GM21381 (cell line): ENCODE measurements around the gene WAS.
"Not testable (repeated sequence)": the region's sequence is repeated elsewhere in the genome, so short reads cannot be mapped to it uniquely, and the experiment has no call there.

ENCODE experiments used
- ATAC-seq: cut with Tn5 transposase; IDR thresholded peaks from one replicate; pipeline ENCODE4 v1.9.1; 2021; ENCODE audit warnings: mild to moderate bottlenecking, moderate library complexity; ENCODE audit not compliant: unreplicated experiment

WAS gene

DNA sequence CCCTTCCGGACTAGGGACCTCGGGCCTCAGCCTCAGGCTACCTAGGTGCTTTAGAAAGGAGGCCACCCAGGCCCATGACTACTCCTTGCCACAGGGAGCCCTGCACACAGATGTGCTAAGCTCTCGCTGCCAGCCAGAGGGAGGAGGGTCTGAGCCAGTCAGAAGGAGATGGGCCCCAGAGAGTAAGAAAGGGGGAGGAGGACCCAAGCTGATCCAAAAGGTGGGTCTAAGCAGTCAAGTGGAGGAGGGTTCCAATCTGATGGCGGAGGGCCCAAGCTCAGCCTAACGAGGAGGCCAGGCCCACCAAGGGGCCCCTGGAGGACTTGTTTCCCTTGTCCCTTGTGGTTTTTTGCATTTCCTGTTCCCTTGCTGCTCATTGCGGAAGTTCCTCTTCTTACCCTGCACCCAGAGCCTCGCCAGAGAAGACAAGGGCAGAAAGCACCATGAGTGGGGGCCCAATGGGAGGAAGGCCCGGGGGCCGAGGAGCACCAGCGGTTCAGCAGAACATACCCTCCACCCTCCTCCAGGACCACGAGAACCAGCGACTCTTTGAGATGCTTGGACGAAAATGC lies at the start of gene WAS:
TSS of gene WAS (plus strand) at position 389 of the 572 bp plus-strand sequence. CDS start at position 444, 55 bp downstream.
- peak; percentile 68 for ATAC-seq

DNA sequence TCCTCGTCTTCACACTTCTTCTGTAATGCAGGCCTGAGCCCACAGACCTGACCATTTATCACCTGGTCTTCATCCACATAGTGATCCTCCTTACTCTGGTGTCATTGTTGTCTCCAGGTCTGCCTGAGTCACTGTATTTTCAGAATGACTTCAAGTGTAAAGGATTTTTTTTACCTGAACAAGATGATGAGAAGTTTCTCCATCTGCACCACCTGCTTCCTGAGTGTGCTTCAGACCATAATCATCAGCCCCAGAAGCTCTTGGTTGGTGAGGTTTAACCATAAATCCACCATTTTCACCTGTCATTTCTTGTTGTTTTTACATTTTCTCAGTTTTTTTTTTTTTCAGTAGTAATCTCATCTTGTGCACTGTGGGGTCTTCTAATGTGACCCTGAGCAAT lies 47.3 kb upstream of the WAS start:
- ATAC-seq = no peak

DNA sequence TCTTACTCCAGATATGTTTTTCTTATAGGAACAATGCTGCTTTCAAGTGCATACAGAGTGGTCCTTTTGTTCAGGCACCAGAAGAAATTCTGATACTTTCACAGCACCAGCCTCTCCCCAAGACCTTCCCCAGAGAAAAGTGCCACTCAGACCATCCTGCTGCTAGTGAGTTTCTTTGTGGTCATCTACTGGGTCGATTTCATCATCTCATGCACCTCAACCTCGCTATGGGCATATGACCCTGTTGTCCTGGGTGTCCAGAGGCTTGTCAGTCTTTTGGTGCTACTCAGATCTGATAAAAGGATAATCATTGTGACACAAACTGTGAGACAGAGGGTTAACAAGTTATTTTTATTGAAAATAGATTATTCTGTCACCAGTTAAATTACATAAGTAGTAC lies 46.8 kb upstream of the WAS start:
- no peak for ATAC-seq

DNA sequence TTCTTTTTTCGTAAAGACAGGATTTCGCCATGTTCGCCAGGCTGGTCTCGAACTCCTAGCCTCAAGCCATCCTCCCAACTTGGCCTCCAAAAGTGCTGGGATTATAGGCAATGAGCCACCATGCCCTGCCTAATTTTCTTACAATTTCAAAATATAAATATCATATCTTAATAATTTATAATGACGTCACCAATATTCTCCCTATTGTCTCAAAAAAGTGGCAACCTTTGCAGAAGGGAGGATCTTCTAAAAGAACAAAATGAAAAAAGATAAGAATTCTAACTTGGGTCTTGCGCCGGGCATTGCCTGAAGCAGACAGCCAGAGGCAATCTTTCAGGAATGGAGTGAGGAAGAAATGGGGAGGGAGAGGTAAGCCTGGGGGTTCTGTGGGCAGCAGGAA lies 37.9 kb upstream of the WAS start:
- ATAC-seq = no peak

DNA sequence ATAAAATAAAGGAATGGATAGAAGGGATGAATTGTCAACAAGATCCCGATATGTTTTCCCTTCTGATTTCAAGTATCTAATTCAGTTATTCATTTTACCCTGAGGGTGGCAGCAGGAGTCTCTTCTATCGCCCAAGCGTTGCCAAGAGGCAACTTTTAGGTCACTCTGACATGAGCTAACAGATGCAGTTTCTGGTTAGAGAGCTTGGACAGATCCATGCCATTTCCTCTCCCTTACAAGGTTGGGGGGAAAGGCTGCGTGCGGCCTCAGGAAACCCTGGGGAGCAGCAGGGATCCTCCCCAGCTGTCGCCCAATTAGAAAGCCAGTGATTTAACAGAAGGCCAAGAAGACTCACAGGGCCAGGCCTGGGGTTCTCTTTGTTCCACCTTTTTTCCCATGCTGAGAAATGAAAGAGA lies 35.3 kb upstream of the WAS start:
- ATAC-seq = no peak

DNA sequence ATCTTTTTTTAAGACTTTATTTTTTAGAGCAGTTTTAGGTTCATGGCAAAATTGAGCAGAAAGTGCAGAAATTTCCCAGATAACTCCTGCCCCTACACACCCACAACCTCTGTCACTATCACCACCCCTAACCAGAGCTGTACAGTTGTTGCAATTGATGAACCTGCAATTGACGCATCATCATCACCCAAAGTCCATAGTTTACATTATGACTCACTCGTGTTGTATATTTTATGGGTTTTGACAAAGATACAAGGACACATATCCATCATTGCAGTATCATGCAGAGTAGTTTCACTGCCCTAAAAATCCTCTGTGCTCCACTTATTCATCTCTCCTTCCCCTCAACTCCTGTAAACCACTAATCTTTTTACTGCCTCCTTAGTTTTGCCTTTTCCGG lies 34.5 kb upstream of the WAS start:
- no peak for ATAC-seq

DNA sequence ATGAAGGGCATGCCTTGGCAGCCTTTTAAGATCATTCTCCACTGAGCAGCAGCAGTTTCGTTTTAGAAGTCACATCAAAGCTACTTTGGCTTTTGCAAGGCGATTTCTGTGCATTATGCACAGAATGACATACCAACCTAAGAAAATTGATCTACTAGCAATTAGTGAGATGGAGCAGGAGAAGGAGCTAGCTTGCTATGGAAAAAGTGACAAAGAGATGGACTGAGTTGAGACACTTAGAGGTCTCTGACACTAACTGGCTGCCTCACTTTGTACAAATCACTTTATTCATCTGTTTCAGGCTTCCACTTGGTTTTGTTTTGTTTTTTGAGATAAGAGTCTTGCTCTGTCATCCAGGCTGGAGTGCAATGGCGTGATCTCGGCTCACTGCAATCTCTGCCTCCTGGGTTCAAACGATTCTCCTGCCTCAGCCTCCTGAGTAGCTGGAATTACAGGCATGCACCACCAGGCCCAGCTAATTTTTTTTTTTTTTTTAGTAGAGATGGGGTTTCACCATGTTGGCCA lies 31.5 kb upstream of the WAS start:
- not testable (repeated sequence) for ATAC-seq

DNA sequence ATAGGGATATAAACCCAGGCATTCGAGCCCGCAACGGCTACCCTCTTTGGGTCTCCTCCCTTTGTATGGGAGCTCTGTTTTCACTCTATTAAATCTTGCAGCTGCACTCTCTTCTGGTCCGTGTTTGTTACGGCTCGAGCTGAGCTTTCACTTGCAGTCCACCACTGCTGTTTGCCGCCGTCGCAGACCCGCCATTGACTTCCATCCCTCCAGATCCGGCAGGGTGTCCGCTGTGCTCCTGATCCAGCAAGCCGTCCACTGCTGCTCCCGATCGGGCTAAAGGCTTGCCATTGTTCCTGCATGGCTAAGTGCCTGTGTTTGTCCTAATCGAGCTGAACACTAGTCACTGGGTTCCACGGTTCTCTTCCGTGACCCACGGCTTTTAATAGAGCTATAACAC lies 28.9 kb upstream of the WAS start:
- ATAC-seq = not testable (repeated sequence)

DNA sequence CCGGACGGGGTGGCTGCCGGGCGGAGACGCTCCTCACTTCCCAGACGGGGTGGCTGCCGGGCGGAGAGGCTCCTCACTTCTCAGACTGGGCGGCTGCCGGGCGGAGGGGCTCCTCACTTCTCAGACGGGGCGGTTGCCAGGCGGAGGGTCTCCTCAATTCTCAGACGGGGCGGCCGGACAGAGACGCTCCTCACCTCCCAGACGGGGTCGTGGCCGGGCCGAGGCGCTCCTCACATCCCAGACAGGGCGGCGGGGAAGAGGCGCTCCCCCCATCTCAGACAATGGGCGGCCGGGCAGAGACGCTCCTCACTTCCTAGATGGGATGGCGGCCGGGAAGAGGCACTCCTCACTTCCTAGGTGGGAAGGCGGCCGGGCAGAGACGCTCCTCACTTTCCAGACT lies 23.9 kb upstream of the WAS start:
- not testable (repeated sequence) for ATAC-seq

DNA sequence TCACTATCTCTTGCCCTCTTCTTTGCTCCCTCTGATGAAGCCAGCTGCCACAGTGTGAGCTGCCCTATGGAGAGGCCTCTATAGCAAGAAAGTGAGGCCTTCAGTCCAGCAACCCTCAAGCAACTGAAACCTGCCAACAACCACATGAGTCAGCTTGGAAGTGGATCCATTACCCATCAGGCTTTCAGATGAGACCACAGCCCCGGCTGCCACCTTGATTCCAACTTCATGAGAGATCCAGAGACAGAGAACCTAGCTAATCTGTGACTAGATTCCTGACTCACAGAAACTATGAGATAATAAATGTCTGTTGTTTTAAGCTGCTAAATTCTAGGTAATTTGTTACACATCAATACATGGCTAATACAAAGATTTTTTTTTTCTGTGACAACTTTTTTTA lies 20.4 kb upstream of the WAS start:
- no peak for ATAC-seq

DNA sequence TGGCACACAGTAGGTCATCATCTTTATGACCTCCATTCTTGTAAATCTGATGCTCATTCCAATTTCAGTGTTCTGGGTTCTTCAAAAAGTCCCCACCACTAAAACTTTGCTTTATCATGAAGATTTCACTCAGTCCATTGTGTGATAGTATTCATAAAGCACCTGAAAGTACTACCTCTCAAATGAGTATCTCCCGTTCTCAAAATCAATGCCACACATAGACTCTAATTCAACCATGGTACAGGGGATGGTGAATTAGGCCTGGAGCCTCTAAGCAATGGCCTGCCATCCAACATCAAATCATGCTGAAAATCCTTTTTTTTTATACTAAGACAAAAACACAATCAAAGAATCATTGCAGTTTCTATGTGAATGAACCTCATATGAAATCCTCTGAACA lies 19.4 kb upstream of the WAS start:
- ATAC-seq = no peak

DNA sequence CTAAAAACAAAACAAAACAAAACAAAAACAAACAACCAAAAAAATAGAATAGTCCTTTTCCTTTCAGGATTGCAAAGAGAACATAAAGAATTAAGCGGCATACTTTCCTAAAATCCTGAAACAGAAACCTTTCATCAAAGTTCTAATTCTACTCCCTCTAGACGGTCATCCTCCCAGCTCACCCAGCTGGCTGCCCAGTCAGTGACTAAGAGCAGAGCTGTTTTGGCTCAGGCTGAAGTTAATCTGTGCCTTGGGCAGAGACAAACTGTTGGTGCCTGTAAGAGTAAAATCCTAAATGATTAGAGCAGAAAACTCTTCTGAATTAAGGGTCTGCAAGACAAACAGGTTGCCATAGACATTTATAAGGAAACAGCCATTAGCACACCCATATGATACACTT lies 17.6 kb upstream of the WAS start:
- ATAC-seq = no peak

DNA sequence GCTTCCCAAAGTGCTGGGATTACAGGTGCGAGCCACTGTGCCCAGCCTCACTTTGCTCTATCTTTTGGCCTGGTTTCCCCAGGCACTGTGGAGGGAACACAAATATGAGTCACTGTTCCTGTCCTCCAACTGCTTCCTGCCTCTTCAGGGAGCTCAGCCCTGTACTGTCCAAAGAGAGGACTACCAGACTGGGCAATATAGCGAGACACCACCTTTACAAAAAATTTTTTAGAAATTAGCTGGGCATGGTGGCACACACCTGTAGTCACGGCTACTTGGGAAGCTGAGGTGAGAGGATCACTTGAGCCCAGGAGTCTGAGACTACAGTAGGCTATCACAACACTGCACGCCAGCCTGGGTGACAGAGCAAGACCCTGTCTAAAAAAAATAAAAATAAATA lies 16.9 kb upstream of the WAS start:
- ATAC-seq = no peak

DNA sequence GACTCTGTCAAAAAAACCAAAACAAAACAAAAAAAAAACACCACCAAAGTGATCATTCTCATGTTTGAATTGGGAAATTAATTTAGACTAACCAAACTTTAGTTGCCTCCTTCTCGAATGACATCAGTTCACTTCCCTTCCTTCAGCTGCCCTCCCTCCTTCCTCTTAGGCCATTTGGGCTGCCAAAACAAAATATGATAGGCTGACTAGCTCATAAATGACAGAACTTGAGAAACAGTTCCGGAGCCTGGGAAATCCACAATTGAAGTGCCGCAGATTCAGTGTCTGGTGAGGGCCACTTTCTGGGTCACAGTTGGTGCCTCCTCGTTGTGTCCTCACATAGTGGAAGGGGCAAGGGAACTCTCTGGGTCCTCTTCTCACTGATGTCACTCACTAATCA lies 16.1 kb upstream of the WAS start:
- ATAC-seq = no peak

DNA sequence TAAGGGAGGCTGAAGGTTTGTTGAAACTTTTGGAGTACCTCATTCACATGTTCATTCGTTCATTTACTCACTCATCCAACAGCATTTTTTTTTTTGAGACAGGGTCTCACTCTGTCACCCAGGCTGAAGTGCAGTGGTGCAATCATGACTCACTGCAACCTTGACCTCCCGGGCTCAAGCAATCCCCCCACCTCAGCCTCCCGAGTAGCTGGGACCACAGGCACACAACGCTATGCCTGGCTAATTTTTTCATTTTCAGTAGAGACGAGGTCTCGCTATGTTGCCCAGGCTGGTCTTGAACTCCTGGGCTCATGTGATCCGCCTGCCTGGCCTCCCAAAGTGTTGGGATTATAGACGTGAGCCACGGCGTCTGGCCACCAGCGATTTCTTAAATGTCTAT lies 15.4 kb upstream of the WAS start:
- not testable (repeated sequence) for ATAC-seq

DNA sequence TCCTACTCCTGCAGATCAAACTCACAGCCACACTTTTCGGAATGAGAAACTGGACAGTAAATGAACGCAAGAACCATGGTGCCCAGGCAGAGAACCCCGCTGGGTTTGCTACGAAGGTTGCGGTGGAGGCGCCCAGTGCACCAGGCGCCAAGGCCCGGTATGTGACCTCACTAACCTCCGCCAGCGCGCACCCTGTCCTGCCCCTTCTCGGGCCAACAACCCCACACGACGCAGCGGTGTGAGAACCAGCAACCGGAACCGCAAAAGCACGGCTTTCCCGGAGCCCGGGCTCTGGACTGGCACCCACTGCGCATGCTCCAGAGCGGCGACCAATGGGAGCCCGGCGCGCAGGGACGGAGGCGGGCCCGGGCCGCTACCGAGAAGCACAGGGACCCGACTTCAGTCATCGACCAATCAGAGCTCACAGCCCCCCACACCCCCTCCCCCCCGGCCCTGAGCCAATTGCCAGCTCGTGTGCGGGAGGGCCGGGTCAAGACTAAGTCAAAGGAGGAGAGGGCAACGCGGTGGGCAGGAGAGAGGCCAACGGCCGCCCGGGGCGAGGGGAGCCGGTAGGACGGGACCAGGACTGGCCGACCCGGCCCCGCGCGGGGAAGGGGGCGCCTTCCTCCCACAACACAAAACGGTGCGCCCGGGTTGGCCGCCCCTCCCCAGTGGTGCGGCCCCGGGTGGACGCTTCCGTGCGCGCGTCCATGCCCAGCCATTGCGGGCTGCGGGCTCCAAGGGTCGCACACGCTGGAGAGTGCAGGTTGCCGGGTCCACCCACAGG lies 7.3 kb upstream of the WAS start:
- peak; percentile 88 for ATAC-seq

DNA sequence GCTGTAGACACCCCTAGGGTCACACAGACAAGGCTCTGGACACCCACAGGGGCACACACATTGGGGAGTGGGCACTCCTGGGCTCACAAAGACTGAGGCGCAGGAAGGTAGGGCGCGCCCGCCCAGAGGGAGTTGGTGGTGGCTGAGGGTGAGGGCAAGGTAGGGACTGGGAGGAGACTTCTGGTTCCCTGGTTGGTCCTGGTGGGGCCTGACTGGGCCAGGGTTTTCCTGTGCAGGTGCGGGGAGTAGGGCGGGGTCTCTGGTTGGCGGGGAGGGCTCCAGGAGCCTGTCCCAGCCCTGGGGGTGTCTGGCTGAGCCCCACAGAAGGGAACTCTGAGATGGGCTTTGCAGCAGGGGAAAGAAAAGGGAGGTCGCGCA lies 6.7 kb upstream of the WAS start:
- peak; percentile 25 for ATAC-seq

DNA sequence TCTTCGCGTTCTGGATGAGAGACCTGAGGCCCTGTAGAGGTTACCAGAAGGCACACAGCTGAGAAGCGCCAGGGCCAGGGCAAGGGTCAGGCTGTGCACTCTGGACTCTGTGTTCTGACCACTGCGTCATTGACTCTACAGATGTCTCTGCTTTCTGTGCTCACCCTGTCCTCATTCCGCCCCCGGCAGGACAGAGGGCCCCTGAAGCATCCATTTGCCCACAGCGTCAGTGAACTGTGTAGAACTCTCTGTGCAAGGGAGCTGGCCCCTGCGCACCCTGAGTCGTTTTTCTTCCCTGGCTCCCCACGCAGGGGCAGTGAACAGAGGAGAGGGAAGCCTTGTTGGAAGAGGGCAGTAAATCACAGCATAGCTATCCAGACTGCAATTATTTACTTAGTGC lies 6.1 kb upstream of the WAS start:
- no peak for ATAC-seq

DNA sequence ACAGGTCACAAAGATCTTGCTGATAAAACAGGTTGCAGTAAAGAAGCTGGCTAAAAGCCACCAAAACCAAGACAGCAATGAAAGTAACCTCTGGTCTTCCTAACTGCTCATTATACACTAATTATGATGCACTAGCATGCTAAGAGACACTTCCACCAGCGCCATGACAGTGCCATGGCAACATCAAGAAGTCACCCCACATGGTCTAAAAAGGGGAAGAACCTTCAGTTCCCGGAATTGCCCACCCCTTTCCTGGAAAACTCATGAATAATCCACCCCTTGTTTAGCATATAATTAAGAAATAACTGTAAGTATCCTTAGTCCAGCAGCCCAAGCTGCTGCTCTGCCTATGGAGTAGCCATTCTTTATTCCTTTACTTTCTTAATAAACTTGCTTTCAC lies 3.1 kb upstream of the WAS start:
- not testable (repeated sequence) for ATAC-seq

DNA sequence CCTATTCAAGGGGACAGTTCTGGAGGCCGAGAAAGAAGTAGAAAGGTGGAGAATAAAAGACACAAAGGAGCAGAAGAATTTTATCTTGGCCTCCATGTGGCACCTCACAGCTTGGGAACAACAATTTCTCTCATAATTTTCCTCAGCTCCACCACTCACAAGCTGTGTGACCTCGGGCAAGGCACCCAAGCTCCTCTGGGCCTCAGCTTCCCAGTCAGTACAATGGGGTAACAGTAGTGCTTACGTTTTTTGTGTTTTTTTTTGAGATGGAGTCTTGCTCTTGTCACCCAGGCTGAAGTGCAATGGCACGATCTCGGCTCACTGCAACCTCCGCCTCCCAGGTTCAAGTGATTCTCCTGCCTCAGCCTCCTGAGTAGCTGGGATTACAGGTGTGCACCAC lies 2.7 kb upstream of the WAS start:
- not testable (repeated sequence) for ATAC-seq

DNA sequence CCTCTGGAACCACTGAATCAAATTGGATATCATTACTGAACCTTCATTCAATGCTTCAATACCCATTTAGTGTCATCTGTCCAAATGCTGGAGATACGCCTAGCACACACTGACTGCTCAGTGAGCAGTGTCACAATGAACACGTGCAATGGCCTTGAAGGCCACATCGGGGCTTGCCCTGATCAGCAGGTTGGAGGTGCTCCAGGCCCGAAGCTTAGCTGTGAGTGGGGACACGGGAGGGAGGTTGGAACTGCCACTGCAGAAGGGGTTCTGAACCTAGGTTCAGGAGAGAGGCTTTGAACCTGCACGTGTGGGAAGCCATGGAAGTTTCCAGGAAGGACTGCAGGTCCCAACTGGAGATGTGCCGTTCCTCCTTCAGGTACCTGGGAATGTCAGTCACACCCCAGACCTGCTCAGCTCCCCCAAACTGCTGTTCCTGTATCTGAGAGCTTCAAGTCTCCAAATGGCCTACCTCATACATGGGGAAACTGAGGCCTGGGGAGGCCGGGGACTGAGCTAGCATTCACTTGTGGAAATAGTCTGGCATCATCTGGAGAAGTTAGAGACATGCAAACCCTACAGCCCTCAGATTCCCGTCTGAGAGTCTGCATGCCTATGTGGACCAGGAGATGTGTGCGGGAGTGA lies 1.9 kb upstream of the WAS start:
- ATAC-seq = no peak

DNA sequence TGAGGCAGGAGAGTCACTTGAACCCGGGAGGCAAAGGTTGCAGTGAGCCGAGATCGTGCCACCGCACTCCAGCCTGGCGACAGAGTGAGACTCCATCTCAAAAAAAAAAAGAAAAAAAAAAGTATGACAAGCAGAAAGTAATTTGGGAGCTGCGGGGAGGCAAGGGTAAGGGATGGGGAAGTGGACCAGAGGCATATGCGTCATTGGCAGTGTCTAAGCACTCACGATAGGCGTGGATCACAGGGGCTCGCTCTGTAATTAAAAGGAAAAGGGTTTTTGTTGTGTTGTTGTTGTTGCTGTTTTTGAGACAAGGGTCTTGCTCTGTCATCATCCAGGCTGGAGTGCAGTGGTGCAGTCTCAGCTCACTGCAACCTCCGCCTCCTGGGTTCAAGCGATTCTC lies 804 bp upstream of the WAS start:
- not testable (repeated sequence) for ATAC-seq
